ENCODE measurements around the gene CALN1. TPM values are rescaled to one million over a fixed set of nuclear protein-coding genes. Genes with fewer than 3 reads are reported as not detected.
A peak's percentile ranks its signal among the peaks of the same experiment; 100 is the strongest.

The CALN1 gene
- polyA plus RNA-seq, 3 donors: under 0.01 TPM; not detected in 2

DNA sequence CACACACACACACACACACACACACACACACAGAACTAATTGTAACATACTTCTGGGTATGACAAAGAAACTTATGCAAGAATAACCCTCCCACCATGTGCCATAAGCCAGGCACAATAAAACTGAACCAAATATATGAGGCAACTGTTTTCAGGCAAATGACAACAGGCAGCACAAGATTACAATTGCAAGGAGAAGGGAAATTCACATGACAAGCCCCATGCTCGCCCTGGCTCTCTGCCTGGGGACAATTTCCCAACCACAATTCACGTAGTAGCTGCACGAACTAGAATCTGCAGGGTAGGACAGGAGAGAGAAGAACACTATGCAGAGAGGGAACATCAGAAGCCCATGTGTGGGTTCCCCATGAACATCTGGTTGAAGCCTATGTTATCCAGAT, 143.3 kb downstream of the CALN1 start:
- Histone ChIP-seq H3K27ac (ENCODE audit: low read depth in 1 of 2, low read length in 2 of 2) (no peak overlapping the region), H3K9me3 (replicated peaks in 1 of 2; ENCODE audit: control insufficient read depth in 1 of 2, insufficient read depth in 1 of 2, low read length in 2 of 2) (no peaks in the 10 kb centered on the region), H3K36me3 (replicated peaks in 1 of 2; ENCODE audit: control insufficient read depth in 1 of 2, insufficient read depth in 2 of 2, low read length in 2 of 2) (no peaks in the 10 kb centered on the region), H4K20me1 (ENCODE audit: insufficient read depth, low read length) (no peaks in the 10 kb centered on the region), H3K9ac (ENCODE audit: insufficient read depth, low read length, poor library complexity, severe bottlenecking) (no peak overlapping the region), H2AFZ (ENCODE audit: insufficient read depth, low read depth, low read length, poor library complexity, severe bottlenecking) (no peak overlapping the region), H3K4me3 (replicated peaks in 1 of 3; ENCODE audit: low read depth in 2 of 3, low read length in 3 of 3) (no peak overlapping the region), H3K27me3 (ENCODE audit: control insufficient read depth in 2 of 2, insufficient read depth in 2 of 2, low read length in 2 of 2) (no peaks in the 10 kb centered on the region), H3K79me2 (ENCODE audit: insufficient read depth, low read length) (no peaks in the 10 kb centered on the region), H3K4me1 (ENCODE audit: control insufficient read depth in 1 of 2, insufficient read depth in 2 of 2, low read length in 2 of 2) (no peaks in the 10 kb centered on the region), H3K4me2 (replicated peaks; ENCODE audit: extremely low read depth, low read length, poor library complexity, severe bottlenecking) (no peak overlapping the region)
- intact Hi-C loops (cut with micrococcal nuclease): no loop called here
- Mint-ChIP-seq H3K4me1 (no peaks in the 10 kb centered on the region), H3K36me3 (no peaks in the 10 kb centered on the region), H3K4me3 (no peak overlapping the region), H3K27ac (peak overlapping the region in 1 of 7 donors; percentile 50), H3K9me3 (peaks cover 2 to 9% (median 6%) of the 10 kb centered on the region in 7 donors), H3K27me3 (ENCODE audit: low read depth in 3 of 3) (peaks cover 0 to 4% (median 0%) of the 10 kb centered on the region in 3 donors)
- WGBS (ENCODE audit: insufficient coverage): no CpG with 5 or more reads among the region's 3 CpGs
- no peak for DNase-seq
- TF ChIP-seq, protein P1, sequence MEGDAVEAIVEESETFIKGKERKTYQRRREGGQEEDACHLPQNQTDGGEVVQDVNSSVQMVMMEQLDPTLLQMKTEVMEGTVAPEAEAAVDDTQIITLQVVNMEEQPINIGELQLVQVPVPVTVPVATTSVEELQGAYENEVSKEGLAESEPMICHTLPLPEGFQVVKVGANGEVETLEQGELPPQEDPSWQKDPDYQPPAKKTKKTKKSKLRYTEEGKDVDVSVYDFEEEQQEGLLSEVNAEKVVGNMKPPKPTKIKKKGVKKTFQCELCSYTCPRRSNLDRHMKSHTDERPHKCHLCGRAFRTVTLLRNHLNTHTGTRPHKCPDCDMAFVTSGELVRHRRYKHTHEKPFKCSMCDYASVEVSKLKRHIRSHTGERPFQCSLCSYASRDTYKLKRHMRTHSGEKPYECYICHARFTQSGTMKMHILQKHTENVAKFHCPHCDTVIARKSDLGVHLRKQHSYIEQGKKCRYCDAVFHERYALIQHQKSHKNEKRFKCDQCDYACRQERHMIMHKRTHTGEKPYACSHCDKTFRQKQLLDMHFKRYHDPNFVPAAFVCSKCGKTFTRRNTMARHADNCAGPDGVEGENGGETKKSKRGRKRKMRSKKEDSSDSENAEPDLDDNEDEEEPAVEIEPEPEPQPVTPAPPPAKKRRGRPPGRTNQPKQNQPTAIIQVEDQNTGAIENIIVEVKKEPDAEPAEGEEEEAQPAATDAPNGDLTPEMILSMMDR (IDR thresholded peaks at IDR 0.05): no peak

DNA sequence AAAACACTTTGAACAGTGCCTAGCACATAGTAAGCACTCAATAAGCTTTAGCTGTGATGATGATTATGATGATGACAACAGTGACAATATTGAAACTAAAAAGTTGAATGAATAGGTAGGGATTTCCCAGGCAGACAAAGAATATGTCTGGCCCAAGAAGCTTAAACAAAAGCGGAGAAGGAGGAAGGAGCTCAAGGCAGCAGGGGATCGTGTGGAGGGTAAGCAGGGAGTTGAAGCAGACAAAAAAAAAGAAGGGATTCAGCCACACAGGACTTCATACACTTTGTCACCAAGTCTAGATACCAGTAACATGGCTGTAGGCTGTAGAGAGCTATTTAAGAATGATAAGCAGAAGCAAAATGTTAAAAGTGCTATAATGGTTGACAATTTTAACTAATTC, 144.0 kb downstream of the CALN1 start:
- Mint-ChIP-seq H3K36me3 (no peaks in the 10 kb centered on the region), H3K9me3 (peaks cover 2 to 9% (median 6%) of the 10 kb centered on the region in 7 donors), H3K4me1 (no peaks in the 10 kb centered on the region), H3K27ac (no peak overlapping the region), H3K27me3 (ENCODE audit: low read depth in 3 of 3) (peaks cover 0 to 4% (median 0%) of the 10 kb centered on the region in 3 donors), H3K4me3 (no peak overlapping the region)
- Histone ChIP-seq H4K20me1 (ENCODE audit: insufficient read depth, low read length) (no peaks in the 10 kb centered on the region), H3K36me3 (replicated peaks in 1 of 2; ENCODE audit: control insufficient read depth in 1 of 2, insufficient read depth in 2 of 2, low read length in 2 of 2) (no peaks in the 10 kb centered on the region), H3K4me3 (replicated peaks in 1 of 3; ENCODE audit: low read depth in 2 of 3, low read length in 3 of 3) (no peak overlapping the region), H3K9me3 (replicated peaks in 1 of 2; ENCODE audit: control insufficient read depth in 1 of 2, insufficient read depth in 1 of 2, low read length in 2 of 2) (no peaks in the 10 kb centered on the region), H2AFZ (ENCODE audit: insufficient read depth, low read depth, low read length, poor library complexity, severe bottlenecking) (no peak overlapping the region), H3K9ac (ENCODE audit: insufficient read depth, low read length, poor library complexity, severe bottlenecking) (no peak overlapping the region), H3K27me3 (ENCODE audit: control insufficient read depth in 2 of 2, insufficient read depth in 2 of 2, low read length in 2 of 2) (no peaks in the 10 kb centered on the region), H3K79me2 (ENCODE audit: insufficient read depth, low read length) (no peaks in the 10 kb centered on the region), H3K27ac (ENCODE audit: low read depth in 1 of 2, low read length in 2 of 2) (no peak overlapping the region), H3K4me1 (ENCODE audit: control insufficient read depth in 1 of 2, insufficient read depth in 2 of 2, low read length in 2 of 2) (no peaks in the 10 kb centered on the region), H3K4me2 (replicated peaks; ENCODE audit: extremely low read depth, low read length, poor library complexity, severe bottlenecking) (no peak overlapping the region)
- WGBS (ENCODE audit: insufficient coverage): no CpG with 5 or more reads among the region's 2 CpGs
- no peak for DNase-seq
- intact Hi-C loops (cut with micrococcal nuclease): no loop called here
- TF ChIP-seq, protein P1 (IDR thresholded peaks at IDR 0.05): no peak

Data from CD14-positive monocyte (primary cell).